WTC11 (cell line): ENCODE data around the gene MAN1B1. TPM values are rescaled to one million over a fixed set of nuclear protein-coding genes. Genes with fewer than 3 reads are reported as not detected.

Experiments used
- ATAC-seq: fragments of 200-7000 bp; cut with Tn5 transposase; 2 replicates; pipeline ENCODE4 v1.10.0; 2021; ENCODE audit warnings: mild to moderate bottlenecking, moderate library complexity
- CTCF ChIA-PET: fragments of 300-600 bp; sonication (Branson Sonifier 250); formaldehyde crosslinking; loops from one replicate; lab custom pipeline; 2021; ENCODE audit warnings: antibody characterized with exemption; lab: Charles Lee
- POLR2A ChIA-PET: fragments of 350-600 bp; sonication (Branson Sonifier 250); formaldehyde crosslinking; loops from one replicate; lab custom pipeline; 2021; ENCODE audit warnings: antibody characterized with exemption; lab: Charles Lee
- DNase-seq: peaks from one replicate; pipeline ENCODE4 v3.0.0; 2021; ENCODE audit warnings: low spot score
- H3K27ac Mint-ChIP-seq: 2 replicates; pipeline ENCODE4 v1.8.0; 2021; ENCODE audit warnings: mixed read lengths
- H3K27me3 Mint-ChIP-seq: 2 replicates; pipeline ENCODE4 v1.8.0; 2021; ENCODE audit warnings: low read depth, mild to moderate bottlenecking, moderate library complexity, mixed read lengths
- H3K36me3 Mint-ChIP-seq: 2 replicates; pipeline ENCODE4 v1.8.0; 2021; ENCODE audit warnings: mixed read lengths
- H3K4me1 Mint-ChIP-seq: 2 replicates; pipeline ENCODE4 v1.8.0; 2022; ENCODE audit warnings: mixed read lengths
- H3K4me3 Mint-ChIP-seq: 2 replicates; pipeline ENCODE4 v1.8.0; 2021; ENCODE audit warnings: mild to moderate bottlenecking, moderate library complexity, mixed read lengths
- H3K9me3 Mint-ChIP-seq: 2 replicates; pipeline ENCODE4 v1.8.0; 2021; ENCODE audit warnings: mixed read lengths
- CREB1 ChIP-seq: sonication (generic); formaldehyde crosslinking; IDR thresholded peaks from 2 replicates; pipeline ENCODE4 v1.8.0; 2023; ENCODE audit warnings: mild to moderate bottlenecking, missing genetic modification reagents
- E2F5 ChIP-seq: sonication (generic); formaldehyde crosslinking; IDR thresholded peaks from 2 replicates; pipeline ENCODE4 v1.8.1; 2022; ENCODE audit warnings: mild to moderate bottlenecking, moderate library complexity, missing genetic modification reagents
- EMX1 ChIP-seq: fragments of 250-450 bp; sonication (Bioruptor Pico); IDR thresholded peaks from 2 replicates; pipeline ENCODE4 v1.8.0; 2021; ENCODE audit warnings: mild to moderate bottlenecking
- IRF2 ChIP-seq: sonication (generic); formaldehyde crosslinking; IDR thresholded peaks from 2 replicates; pipeline ENCODE4 v1.8.0; 2022; ENCODE audit warnings: low read depth, missing genetic modification reagents, borderline replicate concordance
- NR2C2 ChIP-seq: sonication (generic); formaldehyde crosslinking; IDR thresholded peaks from 2 replicates; pipeline ENCODE4 v1.8.0; 2022; ENCODE audit warnings: mild to moderate bottlenecking, missing genetic modification reagents
- PREB ChIP-seq: sonication (generic); formaldehyde crosslinking; IDR thresholded peaks from 2 replicates; pipeline ENCODE4 v1.8.1; 2022; ENCODE audit warnings: mild to moderate bottlenecking, missing genetic modification reagents, moderate library complexity, borderline replicate concordance
- PRRX2 ChIP-seq: fragments of 250-450 bp; sonication (Bioruptor Pico); IDR thresholded peaks from 2 replicates; pipeline ENCODE4 v1.8.0; 2021; ENCODE audit warnings: mild to moderate bottlenecking
- SMAD3 ChIP-seq: sonication (generic); formaldehyde crosslinking; IDR thresholded peaks from 2 replicates; pipeline ENCODE4 v1.8.0; 2022; ENCODE audit warnings: missing genetic modification reagents, mild to moderate bottlenecking, borderline replicate concordance
- SOX15 ChIP-seq: fragments of 250-450 bp; sonication (Bioruptor Pico); IDR thresholded peaks from 2 replicates; pipeline ENCODE4 v1.9.0; 2021; ENCODE audit warnings: mild to moderate bottlenecking
- SP1 ChIP-seq: sonication (generic); formaldehyde crosslinking; conservative IDR thresholded peaks from 2 replicates; pipeline ENCODE4 v1.8.1; 2022; ENCODE audit warnings: missing genetic modification reagents
- TEAD4 ChIP-seq: sonication (generic); formaldehyde crosslinking; IDR thresholded peaks from 2 replicates; pipeline ENCODE4 v1.8.0; 2022; ENCODE audit warnings: mild to moderate bottlenecking, missing genetic modification reagents
- ZNF232 ChIP-seq: sonication (generic); formaldehyde crosslinking; IDR thresholded peaks from 2 replicates; pipeline ENCODE4 v1.8.0; 2022; ENCODE audit warnings: mild to moderate bottlenecking, missing genetic modification reagents
- ZNF532 ChIP-seq: fragments of 250-450 bp; sonication (Bioruptor Pico); IDR thresholded peaks from 2 replicates; pipeline ENCODE4 v1.9.0; 2021; ENCODE audit warnings: mild to moderate bottlenecking, borderline replicate concordance
- ZSCAN18 ChIP-seq: fragments of 250-450 bp; sonication (Bioruptor Pico); IDR thresholded peaks from 2 replicates; pipeline ENCODE4 v2.1.2; 2022; ENCODE audit warnings: mild to moderate bottlenecking, moderate library complexity
- total RNA-seq: library from RNA; stranded (reverse); gene quantifications from 3 replicates; pipeline ENCODE4 v1.2.3, GENCODE V29; 2021
- TF ChIP-seq, protein P1 (sequence below): fragments of 200-600 bp; IDR thresholded peaks from 2 replicates; pipeline ENCODE4 v1.8.0; 2022; ENCODE audit warnings: antibody characterized with exemption
- TF ChIP-seq, protein P2 (sequence below): sonication (generic); formaldehyde crosslinking; IDR thresholded peaks from 2 replicates; pipeline ENCODE4 v1.8.0; 2022; ENCODE audit warnings: missing genetic modification reagents

Gene MAN1B1
- total RNA-seq, 1 experiment from 2014 or later, result 57.1 TPM

DNA sequence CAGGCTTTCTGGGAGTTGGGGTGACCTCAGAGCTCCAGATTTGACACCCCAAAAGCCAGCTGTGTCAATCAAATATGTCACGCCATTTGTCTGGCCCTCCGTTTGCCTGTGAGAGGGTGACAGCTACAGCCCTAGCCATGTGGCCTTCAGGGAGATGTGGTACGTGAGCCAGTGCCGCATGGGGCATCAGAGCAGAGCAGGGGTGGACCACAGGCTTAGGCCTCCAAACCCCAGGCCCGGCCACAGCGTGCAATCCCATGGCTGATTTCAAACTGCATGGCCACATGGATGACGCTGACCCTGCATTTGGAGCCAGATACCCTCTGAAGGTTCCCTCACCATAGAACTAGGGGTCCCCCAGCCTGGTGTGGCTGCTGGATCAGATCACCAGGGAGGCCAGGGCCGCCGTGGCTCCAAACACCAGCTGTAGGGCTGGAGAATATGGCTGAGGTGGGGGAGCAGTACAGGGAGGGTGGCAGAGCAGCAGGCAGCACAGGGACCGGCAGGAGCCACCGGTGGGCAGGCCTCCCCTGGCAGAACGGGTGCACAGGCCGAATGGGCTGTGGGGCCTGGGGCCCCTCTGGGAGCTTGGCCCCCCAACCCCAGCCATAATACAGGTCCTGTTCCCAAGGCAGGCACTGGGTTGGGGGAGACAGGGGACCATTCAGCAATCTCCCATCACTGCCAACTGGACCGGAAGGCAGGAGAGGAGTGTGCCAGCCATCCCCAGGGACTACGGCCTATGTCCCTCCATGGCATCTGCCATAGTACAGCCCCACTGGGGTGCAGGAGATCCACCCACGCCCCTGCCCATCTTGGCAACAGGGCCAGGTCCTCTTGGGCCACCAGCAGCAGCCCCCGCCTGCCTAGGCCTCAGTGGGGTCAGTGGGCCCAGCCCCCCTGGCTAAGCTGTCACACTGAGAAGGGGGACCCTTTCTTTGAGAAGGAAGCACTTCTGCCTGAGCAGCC is 18.0 kb upstream of the MAN1B1 start (continued):
- TF ChIP-seq ZNF232 (CRISPR knock-in tag) (no peak), ZSCAN18 (CRISPR knock-in tag) (no peak), SP1 (CRISPR knock-in tag) (no peak), IRF2 (CRISPR knock-in tag) (no peak), CREB1 (CRISPR knock-in tag) (no peak), SMAD3 (no peak), SOX15 (CRISPR knock-in tag) (no peak), EMX1 (CRISPR knock-in tag) (no peak)
- TF ChIP-seq, protein P1, sequence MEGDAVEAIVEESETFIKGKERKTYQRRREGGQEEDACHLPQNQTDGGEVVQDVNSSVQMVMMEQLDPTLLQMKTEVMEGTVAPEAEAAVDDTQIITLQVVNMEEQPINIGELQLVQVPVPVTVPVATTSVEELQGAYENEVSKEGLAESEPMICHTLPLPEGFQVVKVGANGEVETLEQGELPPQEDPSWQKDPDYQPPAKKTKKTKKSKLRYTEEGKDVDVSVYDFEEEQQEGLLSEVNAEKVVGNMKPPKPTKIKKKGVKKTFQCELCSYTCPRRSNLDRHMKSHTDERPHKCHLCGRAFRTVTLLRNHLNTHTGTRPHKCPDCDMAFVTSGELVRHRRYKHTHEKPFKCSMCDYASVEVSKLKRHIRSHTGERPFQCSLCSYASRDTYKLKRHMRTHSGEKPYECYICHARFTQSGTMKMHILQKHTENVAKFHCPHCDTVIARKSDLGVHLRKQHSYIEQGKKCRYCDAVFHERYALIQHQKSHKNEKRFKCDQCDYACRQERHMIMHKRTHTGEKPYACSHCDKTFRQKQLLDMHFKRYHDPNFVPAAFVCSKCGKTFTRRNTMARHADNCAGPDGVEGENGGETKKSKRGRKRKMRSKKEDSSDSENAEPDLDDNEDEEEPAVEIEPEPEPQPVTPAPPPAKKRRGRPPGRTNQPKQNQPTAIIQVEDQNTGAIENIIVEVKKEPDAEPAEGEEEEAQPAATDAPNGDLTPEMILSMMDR, result no peak

- Mint-ChIP-seq H3K4me3 (peak overlapping the region; percentile 69), H3K27me3 (no peaks in the 10 kb centered on the region), H3K4me1 (peaks cover 26% of the 10 kb centered on the region), H3K27ac (no peak overlapping the region), H3K9me3 (no peaks in the 10 kb centered on the region), H3K36me3 (peaks cover 3% of the 10 kb centered on the region)
- DNase-seq (peak; percentile 35), ATAC-seq (peak; percentile 8)
- POLR2A ChIA-PET, result interaction anchor here (1.0 to 2.9 kb wide), 5 partner anchors 17 to 171 kb away, joined by 3 to 21 read pairs (median 5); partner anchors contain the start of genes MAN1B1 and TPRN
- CTCF ChIA-PET, result interaction anchor here (0.7 to 10.4 kb wide), 29 partner anchors 8 to 353 kb away, joined by 3 to 240 read pairs (median 7); partner anchors contain the start of genes ABCA2, ENTPD2, EXD3 and LCN8
- TF ChIP-seq, protein P2, sequence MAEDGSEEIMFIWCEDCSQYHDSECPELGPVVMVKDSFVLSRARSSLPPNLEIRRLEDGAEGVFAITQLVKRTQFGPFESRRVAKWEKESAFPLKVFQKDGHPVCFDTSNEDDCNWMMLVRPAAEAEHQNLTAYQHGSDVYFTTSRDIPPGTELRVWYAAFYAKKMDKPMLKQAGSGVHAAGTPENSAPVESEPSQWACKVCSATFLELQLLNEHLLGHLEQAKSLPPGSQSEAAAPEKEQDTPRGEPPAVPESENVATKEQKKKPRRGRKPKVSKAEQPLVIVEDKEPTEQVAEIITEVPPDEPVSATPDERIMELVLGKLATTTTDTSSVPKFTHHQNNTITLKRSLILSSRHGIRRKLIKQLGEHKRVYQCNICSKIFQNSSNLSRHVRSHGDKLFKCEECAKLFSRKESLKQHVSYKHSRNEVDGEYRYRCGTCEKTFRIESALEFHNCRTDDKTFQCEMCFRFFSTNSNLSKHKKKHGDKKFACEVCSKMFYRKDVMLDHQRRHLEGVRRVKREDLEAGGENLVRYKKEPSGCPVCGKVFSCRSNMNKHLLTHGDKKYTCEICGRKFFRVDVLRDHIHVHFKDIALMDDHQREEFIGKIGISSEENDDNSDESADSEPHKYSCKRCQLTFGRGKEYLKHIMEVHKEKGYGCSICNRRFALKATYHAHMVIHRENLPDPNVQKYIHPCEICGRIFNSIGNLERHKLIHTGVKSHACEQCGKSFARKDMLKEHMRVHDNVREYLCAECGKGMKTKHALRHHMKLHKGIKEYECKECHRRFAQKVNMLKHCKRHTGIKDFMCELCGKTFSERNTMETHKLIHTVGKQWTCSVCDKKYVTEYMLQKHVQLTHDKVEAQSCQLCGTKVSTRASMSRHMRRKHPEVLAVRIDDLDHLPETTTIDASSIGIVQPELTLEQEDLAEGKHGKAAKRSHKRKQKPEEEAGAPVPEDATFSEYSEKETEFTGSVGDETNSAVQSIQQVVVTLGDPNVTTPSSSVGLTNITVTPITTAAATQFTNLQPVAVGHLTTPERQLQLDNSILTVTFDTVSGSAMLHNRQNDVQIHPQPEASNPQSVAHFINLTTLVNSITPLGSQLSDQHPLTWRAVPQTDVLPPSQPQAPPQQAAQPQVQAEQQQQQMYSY (CRISPR knock-in tag), result no peak
- TF ChIP-seq PREB (CRISPR knock-in tag) (no peak), NR2C2 (CRISPR knock-in tag) (no peak), ZNF532 (CRISPR knock-in tag) (no peak), E2F5 (CRISPR knock-in tag) (no peak), SMAD3 (no peak), SOX15 (CRISPR knock-in tag) (no peak), PRRX2 (CRISPR knock-in tag) (no peak), TEAD4 (CRISPR knock-in tag) (no peak)
Observed at GRCh38 chr9:137069508-137070091, 17.2 kb upstream of the MAN1B1 start.
